Neural progenitor cell (in vitro differentiated cells): ENCODE measurements around the gene FDXACB1. TPM values are rescaled to one million over a fixed set of nuclear protein-coding genes. Genes with fewer than 3 reads are reported as not detected.
"Not testable (repeated sequence)": the region's sequence is repeated elsewhere in the genome, so short reads cannot be mapped to it uniquely, and the experiment has no call there.

Experiments
- DNase-seq: peaks from one replicate; pipeline ENCODE4 v3.0.0-alpha.2; 2016; ENCODE audit warnings: low spot score
- H2AFZ ChIP-seq: fragments of 200-600 bp; sonication (generic); replicated peaks from 2 replicates; pipeline ENCODE4 v1.6.1; 2016; ENCODE audit warnings: antibody characterized with exemption
- H3F3A ChIP-seq: fragments of 200-600 bp; sonication (generic); 2 replicates; pipeline ENCODE4 v1.6.1; 2016; ENCODE audit warnings: antibody characterized with exemption, low read depth
- H3K27ac ChIP-seq: fragments of 200-600 bp; sonication (generic); 2 replicates; pipeline ENCODE4 v1.5.1; 2016; ENCODE audit warnings: mild to moderate bottlenecking
- H3K27me3 ChIP-seq: fragments of 200-600 bp; sonication (generic); 2 replicates; pipeline ENCODE4 v1.6.1; 2016; ENCODE audit warnings: mild to moderate bottlenecking, moderate library complexity
- H3K36me3 ChIP-seq: fragments of 200-600 bp; sonication (generic); 2 replicates; pipeline ENCODE4 v1.5.1; 2016
- H3K4me1 ChIP-seq: fragments of 200-600 bp; sonication (generic); 2 replicates; pipeline ENCODE4 v1.6.1; 2016; ENCODE audit warnings: mixed run types
- H3K4me2 ChIP-seq: fragments of 200-600 bp; sonication (generic); 2 replicates; pipeline ENCODE4 v1.6.1; 2016
- H3K4me3 ChIP-seq: fragments of 200-600 bp; sonication (generic); 2 replicates; pipeline ENCODE4 v1.5.1; 2016
- H3K79me2 ChIP-seq: fragments of 200-600 bp; sonication (generic); 2 replicates; pipeline ENCODE4 v1.6.1; 2016; ENCODE audit warnings: low read depth
- H3K9ac ChIP-seq: fragments of 200-600 bp; sonication (generic); 2 replicates; pipeline ENCODE4 v1.6.1; 2016
- H3K9me3 ChIP-seq: fragments of 200-600 bp; sonication (generic); 2 replicates; pipeline ENCODE4 v1.5.1; 2016; ENCODE audit warnings: low read depth
- H4K20me1 ChIP-seq: fragments of 200-600 bp; sonication (generic); 2 replicates; pipeline ENCODE4 v1.6.1; 2016; ENCODE audit warnings: low read depth
- H3K27ac Mint-ChIP-seq: 3 replicates; pipeline ENCODE4 v1.8.0; 2021; ENCODE audit warnings: mixed read lengths
- H3K27me3 Mint-ChIP-seq: 2 replicates; pipeline ENCODE4 v1.8.0; 2022; ENCODE audit warnings: low read depth, mild to moderate bottlenecking, inconsistent platforms, moderate library complexity, mixed read lengths; ENCODE audit not compliant: insufficient read depth
- H3K36me3 Mint-ChIP-seq: 3 replicates; pipeline ENCODE4 v1.8.0; 2021; ENCODE audit warnings: mixed read lengths
- H3K4me1 Mint-ChIP-seq: 3 replicates; pipeline ENCODE4 v1.8.0; 2021; ENCODE audit warnings: mixed read lengths
- H3K4me3 Mint-ChIP-seq: 3 replicates; pipeline ENCODE4 v1.8.0; 2021; ENCODE audit warnings: mild to moderate bottlenecking, moderate library complexity, mixed read lengths
- H3K9me3 Mint-ChIP-seq: 3 replicates; pipeline ENCODE4 v1.8.0; 2020; ENCODE audit warnings: mixed read lengths
- CTCF ChIP-seq: fragments of 200-600 bp; sonication (generic); IDR thresholded peaks from 2 replicates; pipeline ENCODE4 v1.5.1; 2017; ENCODE audit warnings: antibody characterized with exemption, mild to moderate bottlenecking
- EZH2 ChIP-seq: fragments of 200-600 bp; sonication (generic); IDR thresholded peaks from 2 replicates; pipeline ENCODE4 v1.6.1; 2017; ENCODE audit warnings: antibody characterized with exemption, mild to moderate bottlenecking, moderate library complexity
- EZH2phosphoT487 ChIP-seq: fragments of 200-600 bp; sonication (generic); IDR thresholded peaks from 2 replicates; pipeline ENCODE4 v1.6.1; 2017; ENCODE audit warnings: antibody characterized with exemption
- total RNA-seq: library from RNA; depleted of rRNA; stranded (reverse); fragments of >200 nt; gene quantifications from 2 replicates; pipeline ENCODE4 v1.2.3, GENCODE V29; 2015; ENCODE audit warnings: low replicate concordance

Gene FDXACB1
- total RNA-seq, 1 donor from 2014 or later = 6.0 TPM

DNA sequence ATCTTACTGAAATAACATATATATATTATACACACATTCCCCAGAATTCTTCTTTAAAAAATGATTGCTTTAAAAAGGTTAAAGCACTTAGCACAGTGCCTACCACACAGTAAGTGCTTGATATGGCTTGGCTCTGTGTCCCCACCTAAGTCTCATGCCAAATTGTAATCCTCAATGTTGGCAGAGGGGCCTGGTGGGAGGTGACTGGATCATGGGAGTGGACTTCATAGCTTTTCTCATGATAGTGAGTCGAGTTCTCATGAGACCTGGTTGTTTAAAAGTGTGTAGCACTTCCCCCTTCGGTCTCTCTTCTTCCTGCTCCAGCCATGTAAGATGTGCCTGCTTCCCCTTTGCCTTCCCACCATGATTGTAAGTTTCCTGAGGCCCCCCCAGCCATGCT is 26.4 kb upstream of the FDXACB1 start:
- no peaks in the 10 kb centered on the region for H3K4me1 Mint-ChIP-seq
- H3K4me3 ChIP-seq = no peak overlapping the region
- no peaks in the 10 kb centered on the region for H3K79me2 ChIP-seq
- H3K27ac Mint-ChIP-seq = no peak overlapping the region
- no peaks in the 10 kb centered on the region for H3F3A ChIP-seq
- H3K9ac ChIP-seq = no peak overlapping the region
- H3K27ac ChIP-seq = no peak overlapping the region
- TF ChIP-seq CTCF (no peak), EZH2 (no peak), EZH2phosphoT487 (no peak)
- no peaks in the 10 kb centered on the region for H3K27me3 ChIP-seq
- H3K4me3 Mint-ChIP-seq = no peak overlapping the region
- H3K27me3 Mint-ChIP-seq = no peaks in the 10 kb centered on the region
- H2AFZ ChIP-seq = no peak overlapping the region
- DNase-seq = no peak
- H4K20me1 ChIP-seq = no peaks in the 10 kb centered on the region
- H3K9me3 ChIP-seq = no peaks in the 10 kb centered on the region
- no peaks in the 10 kb centered on the region for H3K36me3 Mint-ChIP-seq
- no peaks in the 10 kb centered on the region for H3K4me1 ChIP-seq
- H3K36me3 ChIP-seq = no peaks in the 10 kb centered on the region
- H3K4me2 ChIP-seq = no peak overlapping the region
- no peaks in the 10 kb centered on the region for H3K9me3 Mint-ChIP-seq

GRCh38 chr11:111886844-111887243 is 7.9 kb upstream of the FDXACB1 start:
- Mint-ChIP-seq H3K27ac (no peak overlapping the region), H3K27me3 (peaks cover 2% of the 10 kb centered on the region), H3K36me3 (peaks cover 2% of the 10 kb centered on the region), H3K4me3 (no peak overlapping the region), H3K4me1 (no peaks in the 10 kb centered on the region), H3K9me3 (no peaks in the 10 kb centered on the region)
- H3K4me2 ChIP-seq = no peak overlapping the region
- H3K9ac ChIP-seq = no peak overlapping the region
- H3K4me3 ChIP-seq = no peak overlapping the region
- no peaks in the 10 kb centered on the region for H3K79me2 ChIP-seq
- no peaks in the 10 kb centered on the region for H3K4me1 ChIP-seq
- no peak for TF ChIP-seq EZH2phosphoT487
- no peak for TF ChIP-seq EZH2
- no peak for TF ChIP-seq CTCF
- H3K27ac ChIP-seq = no peak overlapping the region
- H3K27me3 ChIP-seq = no peaks in the 10 kb centered on the region
- no peaks in the 10 kb centered on the region for H4K20me1 ChIP-seq
- no peaks in the 10 kb centered on the region for H3F3A ChIP-seq
- no peaks in the 10 kb centered on the region for H3K36me3 ChIP-seq
- DNase-seq = no peak
- H3K9me3 ChIP-seq = no peaks in the 10 kb centered on the region
- H2AFZ ChIP-seq = no peak overlapping the region

DNA sequence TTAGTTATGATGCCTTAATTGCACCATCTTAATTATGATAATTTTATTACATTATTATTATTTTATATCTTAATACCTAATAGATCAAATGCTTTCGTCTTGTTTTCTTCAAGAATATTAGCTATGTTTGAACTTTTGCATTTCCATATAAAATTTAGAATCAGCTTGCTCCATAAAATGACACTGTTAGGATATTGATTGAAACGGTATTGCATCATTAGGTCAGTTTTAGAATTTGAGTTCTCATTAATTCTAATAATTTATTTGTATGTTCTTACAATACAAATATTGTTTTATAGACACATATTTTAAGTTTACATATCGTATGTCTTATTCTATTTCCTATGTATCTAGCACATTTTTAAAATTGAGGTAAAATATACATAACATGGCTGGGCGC is 7.1 kb upstream of the FDXACB1 start:
- H3K27ac Mint-ChIP-seq = no peak overlapping the region
- H3K9ac ChIP-seq = no peak overlapping the region
- no peaks in the 10 kb centered on the region for H3K9me3 Mint-ChIP-seq
- H3K27me3 Mint-ChIP-seq = peaks cover 2% of the 10 kb centered on the region
- peaks cover 2% of the 10 kb centered on the region for H3K36me3 Mint-ChIP-seq
- no peak overlapping the region for H2AFZ ChIP-seq
- no peak for TF ChIP-seq EZH2
- TF ChIP-seq EZH2phosphoT487 = no peak
- TF ChIP-seq CTCF = no peak
- no peaks in the 10 kb centered on the region for H3K79me2 ChIP-seq
- H3K27ac ChIP-seq = no peak overlapping the region
- H3K36me3 ChIP-seq = no peaks in the 10 kb centered on the region
- no peak overlapping the region for H3K4me3 ChIP-seq
- H3K4me1 Mint-ChIP-seq = no peaks in the 10 kb centered on the region
- DNase-seq = no peak
- no peaks in the 10 kb centered on the region for H3K9me3 ChIP-seq
- no peak overlapping the region for H3K4me3 Mint-ChIP-seq
- H3F3A ChIP-seq = no peaks in the 10 kb centered on the region
- H4K20me1 ChIP-seq = no peaks in the 10 kb centered on the region
- H3K4me1 ChIP-seq = no peaks in the 10 kb centered on the region
- no peak overlapping the region for H3K4me2 ChIP-seq
- H3K27me3 ChIP-seq = no peaks in the 10 kb centered on the region

DNA sequence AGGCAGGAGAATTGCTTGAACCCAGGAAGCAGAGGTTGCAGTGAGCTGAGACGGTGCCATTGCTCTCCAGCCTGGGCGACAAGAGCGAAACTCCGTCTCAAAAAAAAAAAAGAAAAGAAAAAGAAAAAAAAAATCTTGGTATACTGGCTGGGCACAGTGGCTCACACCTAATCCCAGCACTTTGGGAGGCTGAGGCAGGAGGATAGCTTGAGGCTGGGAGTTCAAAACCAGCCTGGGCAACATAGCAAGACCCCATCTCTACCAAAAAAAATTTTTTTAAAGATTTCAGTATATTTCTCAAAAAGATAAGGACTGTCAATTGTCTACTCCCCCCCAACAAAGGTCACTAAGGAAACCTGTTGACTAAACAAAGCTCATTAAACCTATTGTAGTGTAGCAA is 6.1 kb upstream of the FDXACB1 start:
- H3K27me3 Mint-ChIP-seq, DNase-seq, H3K79me2 ChIP-seq, H3K27ac ChIP-seq, H2AFZ ChIP-seq, H3K4me3 Mint-ChIP-seq, H3K4me1 Mint-ChIP-seq, H3K4me1 ChIP-seq, H3K9ac ChIP-seq, H4K20me1 ChIP-seq, H3K36me3 ChIP-seq, H3K9me3 Mint-ChIP-seq, H3K27ac Mint-ChIP-seq, H3K9me3 ChIP-seq, H3K4me3 ChIP-seq, H3K36me3 Mint-ChIP-seq, H3K27me3 ChIP-seq, H3K4me2 ChIP-seq, H3F3A ChIP-seq: not testable (repeated sequence)
